Hepatocyte (in vitro differentiated cells): Measurements from ENCODE around the gene RPE65. TPM values are rescaled to one million over a fixed set of nuclear protein-coding genes. Genes with fewer than 3 reads are reported as not detected.

ENCODE experiments used
- DNase-seq: peaks from one replicate; pipeline ENCODE4 v3.0.0-alpha.2; 2016; ENCODE audit warnings: low spot score
- H2AFZ ChIP-seq: fragments of 200-600 bp; sonication (generic); 2 replicates; pipeline ENCODE4 v1.6.0; 2016; ENCODE audit warnings: antibody characterized with exemption, mild to moderate bottlenecking
- H3K27ac ChIP-seq: fragments of 200-600 bp; sonication (generic); 2 replicates; pipeline ENCODE4 v1.5.1; 2016; ENCODE audit warnings: mild to moderate bottlenecking
- H3K27me3 ChIP-seq: fragments of 200-600 bp; sonication (generic); 2 replicates; pipeline ENCODE4 v1.6.1; 2016
- H3K36me3 ChIP-seq: fragments of 200-600 bp; sonication (generic); replicated peaks from 2 replicates; pipeline ENCODE4 v1.5.1; 2016; ENCODE audit warnings: low read depth; ENCODE audit not compliant: insufficient read depth
- H3K4me1 ChIP-seq: fragments of 200-600 bp; sonication (generic); 2 replicates; pipeline ENCODE4 v1.5.1; 2016; ENCODE audit warnings: mild to moderate bottlenecking, moderate library complexity; ENCODE audit not compliant: insufficient read depth
- H3K4me2 ChIP-seq: fragments of 200-600 bp; sonication (generic); 2 replicates; pipeline ENCODE4 v1.6.0; 2016
- H3K4me3 ChIP-seq: fragments of 200-600 bp; sonication (generic); 2 replicates; pipeline ENCODE4 v1.5.1; 2016; ENCODE audit warnings: mild to moderate bottlenecking
- H3K79me2 ChIP-seq: fragments of 200-600 bp; sonication (generic); 2 replicates; pipeline ENCODE4 v1.6.0; 2017; ENCODE audit warnings: mild to moderate bottlenecking
- H3K9me2 ChIP-seq: fragments of 200-600 bp; sonication (generic); replicated peaks from 2 replicates; pipeline ENCODE4 v1.6.0; 2017; ENCODE audit warnings: mild to moderate bottlenecking; ENCODE audit not compliant: insufficient read depth
- H3K9me3 ChIP-seq: fragments of 200-600 bp; sonication (generic); 2 replicates; pipeline ENCODE4 v1.5.1; 2016; ENCODE audit warnings: low read depth, mild to moderate bottlenecking
- H4K20me1 ChIP-seq: fragments of 200-600 bp; sonication (generic); 2 replicates; pipeline ENCODE4 v1.6.0; 2016; ENCODE audit warnings: mild to moderate bottlenecking; ENCODE audit not compliant: insufficient read depth, poor library complexity, severe bottlenecking
- EZH2 ChIP-seq: fragments of 200-600 bp; sonication (generic); IDR thresholded peaks from 2 replicates; pipeline ENCODE4 v1.6.1; 2016; ENCODE audit warnings: antibody characterized with exemption, mild to moderate bottlenecking, borderline replicate concordance
- EZH2phosphoT487 ChIP-seq: fragments of 200-600 bp; sonication (generic); IDR thresholded peaks from one replicate; pipeline ENCODE4 v1.6.1; 2018; ENCODE audit warnings: antibody characterized with exemption, mild to moderate bottlenecking, low read depth, moderate library complexity; ENCODE audit not compliant: unreplicated experiment, severe bottlenecking
- WGBS: methylation state at CpG from one replicate; pipeline ENCODE4 v1.1.6; 2016; ENCODE audit warnings: low lambda C conversion rate; ENCODE audit errors: missing lambda C conversion rate; 5-methylcytosine and 5-hydroxymethylcytosine counted together
- polyA plus RNA-seq: library from polyadenylated mRNA; unstranded; fragments of >200 nt; fragmentation: Nextera tagmentation; extraction: Ambion mirVana; gene quantifications from 2 replicates; pipeline ENCODE4 v1.2.1, GENCODE V29; 2016
- total RNA-seq: library from RNA; depleted of rRNA; stranded (reverse); fragments of >200 nt; gene quantifications from 2 replicates; pipeline ENCODE4 v1.2.3, GENCODE V29; 2014
- TF ChIP-seq, protein P1 (sequence below): fragments of 200-600 bp; sonication (generic); IDR thresholded peaks from 2 replicates; pipeline ENCODE4 v1.5.1; 2016; ENCODE audit warnings: antibody characterized with exemption, mild to moderate bottlenecking; ENCODE audit not compliant: poor library complexity

RPE65 gene
- total and polyA plus RNA-seq, 2 experiments from 2014 or later = 0.39 to 0.70 TPM

DNA sequence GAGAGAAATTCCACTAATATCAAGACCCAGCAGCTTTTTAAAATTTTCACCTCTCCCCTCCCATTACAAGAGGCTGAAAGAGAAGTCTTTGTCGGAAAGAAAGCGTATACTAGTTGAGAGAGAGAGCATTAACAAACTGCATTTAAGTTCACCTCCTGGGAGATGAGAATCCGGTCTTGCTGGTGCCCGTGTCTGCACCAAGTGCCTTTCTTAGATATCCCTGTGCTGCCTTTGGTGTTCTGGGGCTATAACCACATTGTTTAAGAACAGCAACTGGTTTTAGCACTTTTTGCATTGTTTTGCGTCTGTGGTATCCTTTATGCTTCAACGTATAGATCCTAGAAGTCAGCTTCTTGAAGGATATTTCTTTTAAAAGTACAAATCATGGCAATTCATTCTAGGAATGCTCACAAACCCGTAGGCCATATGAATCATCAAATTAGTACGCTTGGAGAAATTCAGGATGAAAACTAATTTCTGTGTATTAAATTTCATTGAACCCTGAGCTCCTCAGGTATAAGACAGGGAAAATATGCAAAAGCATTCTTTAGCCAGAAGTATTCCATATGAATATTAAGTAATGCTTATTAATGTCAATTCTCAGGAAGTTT, 3.4 kb upstream of the RPE65 start:
- H3K27me3 ChIP-seq = no peaks in the 10 kb centered on the region
- no peaks in the 10 kb centered on the region for H3K36me3 ChIP-seq
- 87% methylated on average over 8 of the region's 8 CpGs for WGBS
- no peak overlapping the region for H3K4me3 ChIP-seq
- DNase-seq = no peak
- no peaks in the 10 kb centered on the region for H3K9me3 ChIP-seq
- TF ChIP-seq EZH2phosphoT487 = no peak
- TF ChIP-seq EZH2 = no peak
- TF ChIP-seq, protein P1, sequence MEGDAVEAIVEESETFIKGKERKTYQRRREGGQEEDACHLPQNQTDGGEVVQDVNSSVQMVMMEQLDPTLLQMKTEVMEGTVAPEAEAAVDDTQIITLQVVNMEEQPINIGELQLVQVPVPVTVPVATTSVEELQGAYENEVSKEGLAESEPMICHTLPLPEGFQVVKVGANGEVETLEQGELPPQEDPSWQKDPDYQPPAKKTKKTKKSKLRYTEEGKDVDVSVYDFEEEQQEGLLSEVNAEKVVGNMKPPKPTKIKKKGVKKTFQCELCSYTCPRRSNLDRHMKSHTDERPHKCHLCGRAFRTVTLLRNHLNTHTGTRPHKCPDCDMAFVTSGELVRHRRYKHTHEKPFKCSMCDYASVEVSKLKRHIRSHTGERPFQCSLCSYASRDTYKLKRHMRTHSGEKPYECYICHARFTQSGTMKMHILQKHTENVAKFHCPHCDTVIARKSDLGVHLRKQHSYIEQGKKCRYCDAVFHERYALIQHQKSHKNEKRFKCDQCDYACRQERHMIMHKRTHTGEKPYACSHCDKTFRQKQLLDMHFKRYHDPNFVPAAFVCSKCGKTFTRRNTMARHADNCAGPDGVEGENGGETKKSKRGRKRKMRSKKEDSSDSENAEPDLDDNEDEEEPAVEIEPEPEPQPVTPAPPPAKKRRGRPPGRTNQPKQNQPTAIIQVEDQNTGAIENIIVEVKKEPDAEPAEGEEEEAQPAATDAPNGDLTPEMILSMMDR = no peak
- H4K20me1 ChIP-seq = no peaks in the 10 kb centered on the region
- no peaks in the 10 kb centered on the region for H3K79me2 ChIP-seq
- H2AFZ ChIP-seq = no peak overlapping the region
- no peaks in the 10 kb centered on the region for H3K4me1 ChIP-seq
- no peak overlapping the region for H3K4me2 ChIP-seq
- no peaks in the 10 kb centered on the region for H3K9me2 ChIP-seq
- H3K27ac ChIP-seq = no peak overlapping the region

DNA sequence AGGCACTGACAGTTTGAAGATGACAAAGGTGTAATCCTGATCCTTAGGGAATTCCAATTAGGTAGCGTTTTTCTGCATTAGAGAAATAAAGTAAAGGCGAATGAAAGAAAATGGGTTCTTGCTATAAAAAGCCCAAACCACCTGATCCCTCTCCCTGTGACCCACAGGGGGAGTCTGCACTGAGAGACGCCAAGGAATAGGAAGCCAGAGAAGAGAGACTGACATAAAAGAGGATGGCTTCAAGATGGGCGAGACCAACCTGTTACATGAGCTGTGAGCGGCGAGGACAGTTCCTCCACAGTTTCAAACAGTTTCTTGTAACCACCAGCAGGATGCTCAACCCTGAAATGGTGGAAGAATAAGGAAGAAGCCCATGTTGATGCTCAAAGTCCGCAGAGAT, 1.4 kb downstream of the RPE65 start:
- no peak overlapping the region for H3K4me2 ChIP-seq
- H2AFZ ChIP-seq = no peak overlapping the region
- H3K4me3 ChIP-seq = no peak overlapping the region
- 78% methylated on average over 7 of the region's 7 CpGs for WGBS
- no peak overlapping the region for H3K27ac ChIP-seq
- TF ChIP-seq EZH2phosphoT487 (no peak), EZH2 (no peak)
- TF ChIP-seq, protein P1 = no peak
- H3K27me3 ChIP-seq = no peaks in the 10 kb centered on the region
- no peak for DNase-seq
- no peaks in the 10 kb centered on the region for H3K79me2 ChIP-seq
- H3K9me3 ChIP-seq = no peaks in the 10 kb centered on the region
- no peaks in the 10 kb centered on the region for H3K36me3 ChIP-seq
- H4K20me1 ChIP-seq = no peaks in the 10 kb centered on the region
- no peaks in the 10 kb centered on the region for H3K4me1 ChIP-seq
- no peaks in the 10 kb centered on the region for H3K9me2 ChIP-seq

DNA sequence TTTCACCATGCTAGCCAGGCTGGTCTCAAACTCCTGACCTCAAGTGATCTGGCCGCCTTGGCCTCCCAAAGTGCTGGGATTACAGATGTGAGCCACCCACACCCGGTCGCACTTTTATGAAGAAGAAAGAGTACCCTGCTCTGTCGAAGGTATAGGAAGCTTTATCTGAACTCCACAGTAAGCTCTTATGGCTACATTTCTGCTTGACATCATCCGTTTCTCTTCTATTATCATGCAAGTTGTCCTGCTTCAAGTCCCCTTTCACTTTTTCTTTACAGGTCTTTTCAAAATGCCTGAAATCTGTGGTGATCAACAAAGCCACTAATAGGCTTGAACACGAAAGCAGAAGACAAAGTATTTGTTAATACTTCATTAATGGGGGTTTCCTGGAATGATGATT, 4.0 kb downstream of the RPE65 start:
- Histone ChIP-seq H3K4me1 (no peaks in the 10 kb centered on the region), H3K79me2 (no peaks in the 10 kb centered on the region), H3K4me2 (no peak overlapping the region), H3K27me3 (no peaks in the 10 kb centered on the region), H3K36me3 (no peaks in the 10 kb centered on the region), H3K27ac (no peak overlapping the region), H3K9me2 (no peaks in the 10 kb centered on the region), H4K20me1 (no peaks in the 10 kb centered on the region), H3K9me3 (no peaks in the 10 kb centered on the region), H3K4me3 (no peak overlapping the region), H2AFZ (no peak overlapping the region)
- 87% methylated on average over 6 of the region's 6 CpGs for WGBS
- no peak for DNase-seq
- TF ChIP-seq, protein P1 = no peak
- TF ChIP-seq EZH2phosphoT487 (no peak), EZH2 (no peak)
